NT2/D1 (cell line): Measurements from ENCODE around the gene RRH.

ENCODE experiments used
- SUZ12 ChIP-seq: IDR thresholded peaks from 2 replicates; pipeline ENCODE4 v1.6.1; 2011; ENCODE audit not compliant: insufficient read length, insufficient read depth; ENCODE audit errors: extremely low read depth
- YY1 ChIP-seq: IDR thresholded peaks from 2 replicates; pipeline ENCODE4 v1.6.1; 2011; ENCODE audit not compliant: insufficient read length, insufficient read depth
- ZNF274 ChIP-seq: IDR thresholded peaks from 2 replicates; pipeline ENCODE4 v1.6.1; 2011; ENCODE audit warnings: mild to moderate bottlenecking, low read depth, low read length

DNA sequence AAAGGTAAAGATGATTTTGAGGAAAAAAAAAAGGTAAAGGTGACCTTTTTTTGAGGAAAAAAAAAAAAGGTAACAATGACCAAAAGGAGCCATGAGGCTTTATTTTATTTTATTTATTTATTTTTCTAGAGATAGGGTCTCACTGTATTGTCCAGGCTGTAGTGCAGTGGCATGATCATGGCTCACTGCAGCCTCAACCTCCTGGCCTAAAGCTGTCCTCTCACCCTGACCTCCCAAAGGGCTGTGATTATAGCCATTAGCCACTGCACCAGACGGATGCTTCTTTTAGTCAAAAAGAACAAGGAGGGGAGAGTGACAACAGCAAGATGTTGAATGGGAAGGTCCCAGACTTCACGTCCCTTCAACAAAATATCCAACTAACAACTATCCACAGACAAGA is 50.6 kb downstream of the RRH start:
- no peak for TF ChIP-seq SUZ12
- TF ChIP-seq ZNF274: no peak
- TF ChIP-seq YY1: no peak
